HG02884 (cell line): ENCODE results near the gene FAM193B.
"Not testable (repeated sequence)": the region's sequence is repeated elsewhere in the genome, so short reads cannot be mapped to it uniquely, and the experiment has no call there.

ENCODE experiments used
- ATAC-seq: cut with Tn5 transposase; IDR thresholded peaks from one replicate; pipeline ENCODE4 v1.9.1; 2021; ENCODE audit warnings: mild to moderate bottlenecking, moderate library complexity; ENCODE audit not compliant: unreplicated experiment

FAM193B gene

GRCh38 chr5:177490311-177490991 is 63.9 kb downstream of the FAM193B start:
- ATAC-seq, result no peak

- no peak for ATAC-seq
These were observed 65.1 kb downstream of the FAM193B start for GRCh38 chr5:177489119-177489716.

DNA sequence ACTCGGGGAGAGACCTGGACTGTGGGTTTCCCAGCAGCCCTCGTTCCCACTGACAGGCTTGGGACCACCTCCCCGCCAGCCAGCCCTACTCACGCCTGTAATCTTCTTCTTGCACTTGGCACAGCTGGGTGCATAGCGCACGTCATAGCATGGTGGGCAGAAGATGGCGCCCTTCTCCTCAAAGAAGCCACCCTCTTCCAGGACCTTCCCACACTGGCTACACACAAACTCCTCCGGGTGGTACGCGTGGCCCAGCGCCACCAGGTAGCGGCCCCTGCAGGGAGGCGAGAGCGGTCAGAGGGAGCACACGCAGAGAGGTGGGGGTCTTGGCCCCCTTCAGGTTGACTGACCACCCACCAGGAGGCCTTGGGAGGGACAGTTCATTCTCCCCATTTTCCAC is 66.4 kb downstream of the FAM193B start:
- no peak for ATAC-seq

DNA sequence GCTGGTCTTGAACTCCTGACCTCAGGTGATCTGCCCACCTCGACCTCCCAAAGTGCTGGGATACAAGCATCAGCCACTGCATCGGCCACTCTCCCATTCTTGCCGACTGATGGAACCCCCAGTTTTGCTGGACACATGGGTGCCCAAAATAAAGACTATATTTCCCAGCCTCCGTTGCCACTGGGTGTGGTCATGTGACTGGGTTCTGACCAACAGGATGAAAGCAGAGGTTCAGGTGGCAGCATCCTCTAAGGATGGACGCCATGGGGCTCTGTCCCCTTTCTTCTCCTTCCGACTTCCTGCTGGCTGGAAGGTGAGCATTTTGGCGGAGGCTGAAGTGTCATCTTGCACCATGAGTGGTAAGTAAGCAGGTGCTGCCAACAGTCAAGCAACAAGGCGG is 67.2 kb downstream of the FAM193B start:
- ATAC-seq, result no peak

DNA sequence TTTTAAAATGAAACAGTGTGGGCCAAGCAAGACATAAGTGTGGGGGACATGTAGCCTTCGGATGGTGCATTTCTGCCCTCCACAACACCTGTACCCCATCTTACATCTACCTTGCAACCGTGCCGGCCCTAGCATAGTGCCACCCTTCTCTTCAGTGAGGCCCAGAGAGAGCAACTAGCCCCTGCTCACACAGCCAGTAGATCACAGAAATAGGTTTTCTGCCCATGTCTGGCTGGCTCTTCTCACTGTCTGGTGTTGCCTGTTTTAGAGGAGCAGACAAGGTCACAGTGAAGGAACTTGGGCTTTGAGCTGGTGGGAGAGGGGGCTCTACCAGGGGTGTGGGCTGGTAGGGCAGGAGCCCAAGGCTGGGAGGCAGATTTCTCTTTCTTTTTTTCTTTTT is 68.1 kb downstream of the FAM193B start:
- no peak for ATAC-seq

GRCh38 chr5:177485753-177486152 is 68.6 kb downstream of the FAM193B start:
- ATAC-seq, result not testable (repeated sequence)

GRCh38 chr5:177484902-177485549 is 69.3 kb downstream of the FAM193B start:
- ATAC-seq, result no peak

- no peak for ATAC-seq
These were observed 70.1 kb downstream of the FAM193B start for GRCh38 chr5:177483994-177484901.

DNA sequence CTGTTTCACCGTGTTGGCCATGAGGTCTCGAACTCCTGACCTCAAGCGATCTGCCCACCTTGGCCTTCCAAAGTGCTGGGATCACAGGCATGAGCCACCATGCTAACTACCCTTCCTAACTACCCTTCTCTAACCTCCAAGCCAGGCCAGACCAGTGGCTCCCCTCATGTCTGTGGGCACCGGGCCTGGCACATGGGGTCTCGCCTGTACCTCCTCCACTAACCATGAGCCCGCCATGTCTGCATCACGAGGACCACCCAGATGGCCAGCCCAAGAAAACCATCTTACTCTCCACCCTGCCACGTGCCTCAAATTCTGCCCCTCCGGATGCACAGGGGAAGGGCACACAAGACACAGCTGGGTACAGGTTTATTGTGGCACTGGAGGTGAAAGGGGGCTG is 71.3 kb downstream of the FAM193B start:
- no peak for ATAC-seq

GRCh38 chr5:177482359-177482795 is 72.0 kb downstream of the FAM193B start:
- ATAC-seq, result no peak

DNA sequence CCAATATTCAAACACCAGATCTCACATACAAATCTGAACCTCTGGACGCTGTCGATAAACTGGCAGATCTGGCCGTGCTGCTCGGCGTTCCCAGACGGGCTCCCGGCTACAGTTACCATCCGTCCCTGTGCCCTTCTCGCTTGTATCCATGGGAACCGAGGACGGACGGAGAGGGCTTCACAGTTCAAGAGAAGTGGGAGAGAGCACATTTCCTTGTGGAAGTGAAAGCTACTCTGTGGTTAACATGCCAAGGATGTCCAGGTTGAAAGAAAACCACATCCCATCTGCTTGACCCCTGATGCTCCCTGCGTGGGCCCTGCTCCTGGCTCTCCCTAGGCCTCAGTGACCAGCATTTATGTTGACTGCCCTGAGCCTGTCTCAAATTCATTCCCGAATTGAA is 74.6 kb downstream of the FAM193B start:
- no peak for ATAC-seq

GRCh38 chr5:177478711-177479646 is 75.4 kb downstream of the FAM193B start:
- no peak for ATAC-seq

DNA sequence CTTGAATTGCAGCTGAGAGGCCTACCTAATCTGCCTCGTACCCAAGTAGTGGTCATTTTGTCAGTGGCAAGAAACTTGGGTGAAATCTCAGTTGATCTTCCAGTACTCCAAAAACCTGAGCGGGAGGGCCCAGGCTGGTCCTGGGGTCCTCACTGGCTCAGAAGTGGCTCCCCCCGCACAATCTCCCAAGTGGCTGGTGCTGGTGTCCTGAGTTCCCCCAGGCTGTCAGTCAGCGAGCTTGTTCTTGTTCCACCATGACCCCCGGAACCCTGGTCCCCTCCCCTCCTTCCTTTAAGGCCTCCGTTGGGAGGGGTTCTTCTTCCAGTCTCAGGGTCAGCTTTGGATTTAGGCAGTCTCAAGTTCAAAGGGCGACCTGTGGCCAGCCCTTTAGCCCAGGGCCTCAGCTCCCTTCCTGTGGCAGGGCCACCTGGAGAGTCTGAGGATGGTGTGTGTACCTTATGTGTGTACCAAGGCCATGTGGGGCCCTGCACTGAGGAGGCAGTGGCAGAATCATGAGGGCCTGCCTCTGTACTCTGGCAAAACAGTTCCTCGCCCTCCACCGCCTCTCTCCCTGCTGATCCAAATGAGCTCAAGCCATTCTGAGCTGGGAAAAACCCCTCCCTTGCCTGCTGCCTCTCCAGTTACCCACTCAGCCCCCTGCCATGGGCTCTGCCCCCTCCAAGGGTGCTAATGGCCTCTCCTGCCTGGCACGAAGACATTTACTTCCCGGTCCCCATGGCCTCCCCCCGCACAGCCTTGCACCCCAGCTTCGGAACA is 76.5 kb downstream of the FAM193B start:
- no peak for ATAC-seq

GRCh38 chr5:177476531-177477233 is 77.7 kb downstream of the FAM193B start:
- no peak for ATAC-seq

GRCh38 chr5:177475563-177476427 is 78.6 kb downstream of the FAM193B start:
- no peak for ATAC-seq

- ATAC-seq, result no peak
These were observed 79.4 kb downstream of the FAM193B start for GRCh38 chr5:177474846-177475562.

DNA sequence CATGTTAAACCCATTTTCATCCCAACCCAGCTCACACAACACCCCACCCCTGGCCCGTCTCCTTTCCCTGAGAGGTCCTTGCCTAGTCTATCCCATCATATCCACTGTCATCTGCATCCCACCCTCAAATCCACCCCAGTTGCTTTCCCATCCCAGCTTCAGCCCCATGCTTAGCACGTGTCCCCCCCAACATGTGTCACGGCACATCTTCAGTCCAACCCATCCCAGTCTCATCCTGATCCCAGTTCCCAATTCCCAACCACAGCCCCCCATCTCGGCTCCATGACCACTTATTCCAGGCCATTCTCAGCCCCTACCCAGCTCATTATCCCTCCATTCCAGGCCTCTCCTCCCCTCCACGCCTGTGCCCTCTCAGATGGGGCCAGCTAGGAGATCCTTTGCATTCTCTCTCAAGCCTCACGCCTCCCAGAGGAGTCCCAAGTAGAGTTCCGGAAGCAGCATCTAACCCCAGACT is 80.3 kb downstream of the FAM193B start:
- ATAC-seq, result no peak
